Stimulated activated CD4-positive, alpha-beta T cell treated with anti-CD3 and anti-CD28 coated beads, Interleukin-12 subunit alpha, Interleukin-12 subunit beta, amount 100 ng/mL, for 24 hours (primary cell): ENCODE measurements around the gene LAG3.
A peak's percentile ranks its signal among the peaks of the same experiment; 100 is the strongest.

Experiments
- DNase-seq, 2 experiments: peaks; one replicate each; pipeline ENCODE4 v3.0.0-alpha.2; 2020; ENCODE audit warnings: low read depth in 2 of 2

The LAG3 gene

GRCh38 chr12:6788972-6789924 lies 16.9 kb downstream of the LAG3 start, which contains the start of gene CD4:
CD4 (plus strand) TSS chr12:6789528; CDS start chr12:6800139, 10,611 bp downstream.
- DNase-seq = peak; percentile 63 to 86

DNA sequence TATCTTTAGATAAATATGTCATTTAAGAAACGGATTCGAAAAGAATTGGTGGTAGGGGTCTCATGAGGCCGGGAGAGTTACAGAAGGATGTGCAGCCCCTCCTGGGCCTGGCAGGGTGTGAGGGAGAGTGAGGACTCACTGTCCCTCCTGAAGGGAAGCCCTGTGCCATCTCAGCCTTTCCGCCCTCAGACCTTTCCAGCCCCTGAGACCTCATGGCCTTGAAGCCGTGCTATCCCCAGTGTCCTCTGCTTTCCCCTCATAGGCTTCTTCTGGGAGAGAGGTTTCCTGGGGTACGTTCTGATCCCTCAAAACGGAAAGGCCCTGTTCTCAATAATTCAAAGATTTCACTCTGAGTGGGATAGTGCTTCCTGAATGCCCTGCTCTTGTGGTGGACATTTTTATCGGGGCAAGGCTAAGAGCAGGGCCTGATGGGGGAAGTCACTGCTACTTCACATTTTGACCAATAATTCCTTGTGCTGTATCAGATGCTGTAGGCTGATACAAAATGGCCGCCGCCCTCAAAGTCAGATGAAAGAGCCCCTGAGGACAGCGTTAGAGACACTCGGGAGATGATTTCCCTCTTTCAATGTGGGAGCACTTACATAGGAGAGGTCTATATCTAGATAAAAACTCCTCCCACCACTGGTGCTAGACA lies 18.3 kb downstream of the LAG3 start:
- DNase-seq = no peak

DNA sequence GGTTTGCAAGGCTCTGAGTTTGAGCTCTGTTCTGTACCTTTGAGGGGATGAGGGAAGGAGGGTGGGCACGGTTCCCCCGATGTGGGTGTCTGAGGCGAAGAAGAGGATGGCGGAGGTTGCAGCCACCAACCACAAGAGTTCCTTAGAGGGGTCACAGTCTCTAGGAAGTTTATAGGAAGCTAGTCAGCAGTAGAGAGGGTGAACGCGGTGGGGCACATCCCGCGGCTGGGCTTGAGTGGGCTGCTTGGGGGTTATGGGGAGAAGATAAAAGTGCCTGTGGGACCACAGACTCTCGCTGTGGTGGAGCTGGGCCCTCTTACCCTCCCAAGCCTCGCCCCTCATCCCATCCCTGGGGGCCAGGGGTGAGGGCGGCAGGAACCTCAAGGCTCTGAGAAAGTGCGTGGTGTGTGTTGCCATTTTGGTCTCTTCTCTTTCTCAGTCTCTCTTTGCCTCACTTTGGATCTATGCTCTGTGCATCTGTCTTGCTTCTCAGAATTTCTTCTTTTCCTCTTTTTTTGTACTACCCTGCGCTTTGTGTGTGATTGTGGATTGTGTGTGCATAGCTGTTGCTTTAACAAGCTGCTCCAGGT lies 19.7 kb downstream of the LAG3 start:
- DNase-seq = no peak

- DNase-seq = no peak
These were observed 20.3 kb downstream of the LAG3 start for GRCh38 chr12:6792522-6793201.

- DNase-seq = no peak
These were observed 22.8 kb downstream of the LAG3 start for GRCh38 chr12:6795088-6795487.

DNA sequence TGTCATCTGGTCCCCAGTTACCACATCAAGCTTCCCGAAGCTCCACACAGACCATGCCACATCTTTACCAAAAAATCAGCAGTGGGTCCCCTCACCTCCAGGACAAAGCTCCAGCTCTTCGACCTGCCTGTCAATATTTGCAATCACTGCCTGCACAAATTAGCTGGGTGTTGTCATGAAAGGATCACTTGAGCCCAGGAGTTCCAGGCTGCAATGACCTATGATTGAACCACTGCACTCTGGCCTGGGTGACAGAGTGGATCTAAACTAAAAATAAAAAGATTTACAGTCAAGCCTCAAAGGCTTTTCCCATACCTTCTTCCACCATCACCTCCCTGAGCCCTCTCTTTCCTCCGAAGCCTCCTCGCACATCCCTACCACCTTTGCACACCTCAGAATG lies 24.3 kb downstream of the LAG3 start:
- no peak for DNase-seq

DNA sequence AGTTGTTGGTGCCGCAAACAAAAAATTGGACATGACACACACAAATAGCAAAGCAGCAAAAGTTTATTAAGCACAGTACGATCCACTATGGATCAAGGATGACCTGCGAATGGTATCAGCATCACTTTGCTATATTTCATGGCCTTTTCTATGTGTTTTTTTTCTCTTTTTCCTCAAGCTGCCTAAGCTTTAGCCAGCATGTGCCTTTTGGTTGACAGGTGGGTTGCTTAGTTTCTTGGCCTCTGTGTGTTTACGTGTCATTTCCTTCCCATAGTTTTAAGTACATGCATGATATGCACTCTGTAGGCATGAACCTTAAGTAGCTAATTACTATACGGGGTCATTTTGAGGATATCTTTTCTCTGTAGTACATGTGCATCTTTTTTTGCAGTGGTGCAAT lies 26.8 kb downstream of the LAG3 start:
- no peak for DNase-seq

DNA sequence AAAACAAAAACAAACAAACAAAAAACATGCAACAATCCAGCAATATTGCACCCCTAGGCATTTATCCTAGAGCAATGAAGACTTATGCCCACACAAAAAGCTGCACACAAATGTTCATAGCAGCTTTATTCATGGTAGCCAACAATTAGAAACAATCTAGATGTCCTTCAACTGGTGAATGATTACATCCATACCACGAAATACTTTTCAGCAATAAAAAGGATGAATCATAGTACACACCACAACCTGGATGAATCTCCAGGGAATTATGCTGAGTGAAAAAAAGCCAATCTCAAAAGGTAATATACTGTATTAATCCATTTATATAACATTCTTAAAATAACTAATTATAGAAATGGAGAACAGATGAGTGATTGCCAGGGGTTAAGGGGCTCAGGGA lies 34.9 kb downstream of the LAG3 start:
- DNase-seq = no peak

GRCh38 chr12:6809056-6809455 lies 36.7 kb downstream of the LAG3 start:
- no peak for DNase-seq

DNA sequence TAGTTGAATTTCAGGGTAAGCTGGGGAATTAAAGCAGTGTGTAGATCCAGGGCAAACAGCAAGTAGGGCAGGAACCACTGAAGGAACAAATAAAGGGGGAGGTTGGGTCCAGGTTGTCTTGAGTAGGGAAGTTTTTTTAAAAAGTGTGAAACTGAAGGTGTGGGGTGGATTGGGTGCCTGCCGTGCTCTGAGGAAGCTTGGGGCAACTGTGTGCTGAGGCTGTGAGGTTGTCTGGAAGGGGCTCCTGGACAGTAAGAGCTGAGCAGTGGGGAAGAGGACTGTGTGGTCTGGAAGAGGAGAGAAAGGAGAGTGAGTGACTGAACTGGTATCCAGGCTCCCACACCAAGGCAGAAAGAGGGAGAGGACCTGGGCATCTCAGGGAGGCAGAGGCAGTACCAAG lies 38.4 kb downstream of the LAG3 start:
- DNase-seq = no peak

- no peak for DNase-seq
These were observed 41.0 kb downstream of the LAG3 start for GRCh38 chr12:6813363-6813762.

- DNase-seq = no peak
These were observed 44.3 kb downstream of the LAG3 start for GRCh38 chr12:6816598-6816997.

DNA sequence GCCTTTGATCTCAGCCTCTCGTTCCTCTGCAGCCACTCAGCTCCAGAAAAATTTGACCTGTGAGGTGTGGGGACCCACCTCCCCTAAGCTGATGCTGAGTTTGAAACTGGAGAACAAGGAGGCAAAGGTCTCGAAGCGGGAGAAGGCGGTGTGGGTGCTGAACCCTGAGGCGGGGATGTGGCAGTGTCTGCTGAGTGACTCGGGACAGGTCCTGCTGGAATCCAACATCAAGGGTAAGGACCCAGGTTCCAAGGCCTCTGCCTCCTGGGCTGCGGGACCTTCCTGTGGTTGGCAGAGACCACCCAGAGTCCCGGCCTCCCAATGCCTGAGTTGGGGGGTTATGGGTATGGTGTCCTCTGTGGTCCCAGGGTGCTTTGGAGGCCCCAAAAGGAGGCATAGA lies 44.8 kb downstream of the LAG3 start:
- no peak for DNase-seq

GRCh38 chr12:6817662-6818157 lies 45.4 kb downstream of the LAG3 start:
- no peak for DNase-seq

- DNase-seq = no peak
These were observed 45.9 kb downstream of the LAG3 start for GRCh38 chr12:6818222-6818621.

DNA sequence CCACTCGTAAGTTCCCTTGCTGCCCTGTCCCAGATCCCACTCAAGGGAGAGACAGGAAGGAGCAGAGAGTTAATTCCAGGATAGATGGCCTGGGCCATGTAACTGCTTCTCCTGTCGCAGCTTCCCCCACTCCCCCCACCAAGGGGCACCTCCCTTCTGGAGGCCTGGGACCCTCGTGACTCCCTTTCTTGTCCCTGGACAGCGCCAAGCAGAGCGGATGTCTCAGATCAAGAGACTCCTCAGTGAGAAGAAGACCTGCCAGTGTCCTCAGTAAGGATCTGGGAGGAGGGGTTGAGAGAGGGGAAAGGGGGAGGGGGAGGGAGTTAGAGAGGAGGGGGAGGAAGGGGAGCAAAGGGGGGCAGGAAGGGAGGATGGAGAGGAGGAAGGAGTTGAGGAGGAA lies 46.3 kb downstream of the LAG3 start:
- DNase-seq = no peak

- no peak for DNase-seq
These were observed 47.0 kb downstream of the LAG3 start for GRCh38 chr12:6819106-6820030.

- DNase-seq = no peak
These were observed 47.8 kb downstream of the LAG3 start for GRCh38 chr12:6820166-6820565.

DNA sequence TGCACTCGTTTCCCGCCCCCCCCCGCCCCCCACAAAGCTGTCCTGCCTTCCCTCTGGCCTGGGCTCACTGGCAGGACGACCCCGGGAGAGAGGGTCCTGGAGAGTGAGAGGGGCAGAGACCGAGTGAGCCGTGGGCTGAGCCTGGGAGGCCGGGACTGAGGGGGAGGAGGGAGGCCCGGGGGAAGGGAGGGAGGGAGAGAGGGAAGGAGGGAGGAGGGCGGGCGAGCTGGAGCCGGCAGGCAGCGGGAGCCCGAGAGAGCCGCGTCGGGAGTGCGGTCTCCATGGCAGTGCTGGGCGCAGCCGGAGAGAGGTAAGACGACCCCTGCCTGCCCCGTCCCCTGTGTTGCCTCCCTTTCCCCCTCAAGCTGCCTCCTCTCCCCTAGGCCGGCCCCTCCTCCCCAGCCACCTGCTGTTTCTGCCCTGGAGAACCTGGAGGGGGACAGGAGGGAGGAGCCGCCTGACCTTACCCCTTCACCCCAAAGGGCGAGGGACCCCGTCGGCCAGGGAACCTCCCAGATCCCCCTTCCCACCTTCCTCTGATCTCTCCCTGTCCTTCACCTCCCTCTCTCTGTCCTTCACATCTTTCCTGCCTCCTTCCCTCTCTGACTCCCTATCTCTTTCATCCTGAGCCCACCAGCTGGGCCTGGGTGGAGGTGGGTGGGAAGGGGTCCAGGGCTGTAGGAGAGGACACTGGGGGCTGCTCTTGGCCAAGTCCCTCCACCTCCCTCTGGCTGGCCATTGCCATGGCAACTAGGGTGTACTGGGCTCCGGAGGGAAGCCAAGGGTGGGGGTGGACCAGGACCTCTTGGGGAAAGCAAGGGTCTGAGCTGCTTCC lies 49.5 kb downstream of the LAG3 start, which contains the start of gene GPR162:
Gene GPR162, plus strand, starts transcription at position 231 of the 835 bp plus-strand sequence. CDS start 2,078 bp downstream, outside the sequence.
- no peak for DNase-seq
